ENCODE results near the gene PTH2.
"Not testable (repeated sequence)": the region's sequence is repeated elsewhere in the genome, so short reads cannot be mapped to it uniquely, and the experiment has no call there.

- TF ChIP-seq ZNF263 (CRISPR knock-in tag; IDR thresholded peaks at IDR 0.05; ENCODE audit: low read depth); ZBTB43 (CRISPR knock-in tag; IDR thresholded peaks at IDR 0.05); ATF3 (CRISPR knock-in tag; conservative IDR thresholded peaks at IDR 0.05); ATF1 (CRISPR knock-in tag; IDR thresholded peaks at IDR 0.05); CREB1 (CRISPR knock-in tag; IDR thresholded peaks at IDR 0.05); TEAD4 (CRISPR knock-in tag; IDR thresholded peaks at IDR 0.05); NFE2L1 (CRISPR knock-in tag; IDR thresholded peaks at IDR 0.05); GABPB1 (CRISPR knock-in tag; IDR thresholded peaks at IDR 0.05); TEAD1 (CRISPR knock-in tag; IDR thresholded peaks at IDR 0.05); ELF4 (CRISPR knock-in tag; IDR thresholded peaks at IDR 0.05; ENCODE audit: low read depth): not testable (repeated sequence)
- TF ChIP-seq, protein P1, sequence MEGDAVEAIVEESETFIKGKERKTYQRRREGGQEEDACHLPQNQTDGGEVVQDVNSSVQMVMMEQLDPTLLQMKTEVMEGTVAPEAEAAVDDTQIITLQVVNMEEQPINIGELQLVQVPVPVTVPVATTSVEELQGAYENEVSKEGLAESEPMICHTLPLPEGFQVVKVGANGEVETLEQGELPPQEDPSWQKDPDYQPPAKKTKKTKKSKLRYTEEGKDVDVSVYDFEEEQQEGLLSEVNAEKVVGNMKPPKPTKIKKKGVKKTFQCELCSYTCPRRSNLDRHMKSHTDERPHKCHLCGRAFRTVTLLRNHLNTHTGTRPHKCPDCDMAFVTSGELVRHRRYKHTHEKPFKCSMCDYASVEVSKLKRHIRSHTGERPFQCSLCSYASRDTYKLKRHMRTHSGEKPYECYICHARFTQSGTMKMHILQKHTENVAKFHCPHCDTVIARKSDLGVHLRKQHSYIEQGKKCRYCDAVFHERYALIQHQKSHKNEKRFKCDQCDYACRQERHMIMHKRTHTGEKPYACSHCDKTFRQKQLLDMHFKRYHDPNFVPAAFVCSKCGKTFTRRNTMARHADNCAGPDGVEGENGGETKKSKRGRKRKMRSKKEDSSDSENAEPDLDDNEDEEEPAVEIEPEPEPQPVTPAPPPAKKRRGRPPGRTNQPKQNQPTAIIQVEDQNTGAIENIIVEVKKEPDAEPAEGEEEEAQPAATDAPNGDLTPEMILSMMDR (IDR thresholded peaks at IDR 0.05) = not testable (repeated sequence)
These were observed 37.9 kb upstream of the PTH2 start for GRCh38 chr19:49461130-49461529.
